SK-N-SH (cell line): ENCODE measurements around the gene LILRB5.

ENCODE experiments used
- NRF1 ChIP-seq: IDR thresholded peaks from 2 replicates; pipeline ENCODE4 v1.6.1; 2012; ENCODE audit warnings: low read depth, mild to moderate bottlenecking, low read length
- RAD21 ChIP-seq: IDR thresholded peaks from 2 replicates; pipeline ENCODE4 v1.6.1; 2012; ENCODE audit warnings: mild to moderate bottlenecking, low read length
- RCOR1 ChIP-seq: fragments of 150-350 bp; IDR thresholded peaks from 2 replicates; pipeline ENCODE4 v1.6.1; 2017; ENCODE audit warnings: antibody characterized with exemption, low read length
- RFX5 ChIP-seq: IDR thresholded peaks from 2 replicates; pipeline ENCODE4 v1.6.1; 2012; ENCODE audit warnings: mild to moderate bottlenecking, improper control_type of control experiment, low read length
- TF ChIP-seq, protein P1 (sequence below): fragments of 200-600 bp; sonication (generic); IDR thresholded peaks from 2 replicates; pipeline ENCODE4 v1.6.1; 2017; ENCODE audit warnings: antibody characterized with exemption, mild to moderate bottlenecking, moderate library complexity
- TF ChIP-seq, protein P2 (sequence below): IDR thresholded peaks from 2 replicates; pipeline ENCODE4 v1.6.1; 2012; ENCODE audit warnings: mild to moderate bottlenecking, low read depth, low read length, moderate library complexity
- TF ChIP-seq, protein P3 (sequence below): IDR thresholded peaks from 2 replicates; pipeline ENCODE4 v1.4.0; 2012; ENCODE audit warnings: low read depth, borderline replicate concordance

DNA sequence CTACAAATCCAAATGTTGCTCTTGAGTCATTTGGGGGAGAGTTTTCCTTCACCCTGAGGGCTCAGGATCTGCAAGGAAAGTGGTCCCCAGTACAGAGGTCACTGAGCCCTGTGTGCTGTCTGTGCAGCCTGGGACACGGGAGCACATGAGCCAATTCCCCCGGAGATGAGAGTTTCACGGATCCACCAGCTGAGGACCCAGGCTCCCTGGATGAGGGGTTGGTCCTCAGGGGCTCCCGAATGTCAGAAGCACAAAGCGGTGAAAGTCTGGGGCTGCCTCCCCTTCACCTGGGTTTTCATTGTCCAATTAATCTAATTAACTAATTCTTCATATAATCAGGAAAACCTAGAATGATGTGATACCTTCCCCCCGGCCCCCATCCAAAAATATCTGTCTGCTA, 37.5 kb upstream of the LILRB5 start:
- TF ChIP-seq RFX5 (no peak), NRF1 (no peak), RAD21 (no peak), RCOR1 (no peak)
- TF ChIP-seq, protein P1, sequence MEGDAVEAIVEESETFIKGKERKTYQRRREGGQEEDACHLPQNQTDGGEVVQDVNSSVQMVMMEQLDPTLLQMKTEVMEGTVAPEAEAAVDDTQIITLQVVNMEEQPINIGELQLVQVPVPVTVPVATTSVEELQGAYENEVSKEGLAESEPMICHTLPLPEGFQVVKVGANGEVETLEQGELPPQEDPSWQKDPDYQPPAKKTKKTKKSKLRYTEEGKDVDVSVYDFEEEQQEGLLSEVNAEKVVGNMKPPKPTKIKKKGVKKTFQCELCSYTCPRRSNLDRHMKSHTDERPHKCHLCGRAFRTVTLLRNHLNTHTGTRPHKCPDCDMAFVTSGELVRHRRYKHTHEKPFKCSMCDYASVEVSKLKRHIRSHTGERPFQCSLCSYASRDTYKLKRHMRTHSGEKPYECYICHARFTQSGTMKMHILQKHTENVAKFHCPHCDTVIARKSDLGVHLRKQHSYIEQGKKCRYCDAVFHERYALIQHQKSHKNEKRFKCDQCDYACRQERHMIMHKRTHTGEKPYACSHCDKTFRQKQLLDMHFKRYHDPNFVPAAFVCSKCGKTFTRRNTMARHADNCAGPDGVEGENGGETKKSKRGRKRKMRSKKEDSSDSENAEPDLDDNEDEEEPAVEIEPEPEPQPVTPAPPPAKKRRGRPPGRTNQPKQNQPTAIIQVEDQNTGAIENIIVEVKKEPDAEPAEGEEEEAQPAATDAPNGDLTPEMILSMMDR = no peak
- TF ChIP-seq, protein P2, sequence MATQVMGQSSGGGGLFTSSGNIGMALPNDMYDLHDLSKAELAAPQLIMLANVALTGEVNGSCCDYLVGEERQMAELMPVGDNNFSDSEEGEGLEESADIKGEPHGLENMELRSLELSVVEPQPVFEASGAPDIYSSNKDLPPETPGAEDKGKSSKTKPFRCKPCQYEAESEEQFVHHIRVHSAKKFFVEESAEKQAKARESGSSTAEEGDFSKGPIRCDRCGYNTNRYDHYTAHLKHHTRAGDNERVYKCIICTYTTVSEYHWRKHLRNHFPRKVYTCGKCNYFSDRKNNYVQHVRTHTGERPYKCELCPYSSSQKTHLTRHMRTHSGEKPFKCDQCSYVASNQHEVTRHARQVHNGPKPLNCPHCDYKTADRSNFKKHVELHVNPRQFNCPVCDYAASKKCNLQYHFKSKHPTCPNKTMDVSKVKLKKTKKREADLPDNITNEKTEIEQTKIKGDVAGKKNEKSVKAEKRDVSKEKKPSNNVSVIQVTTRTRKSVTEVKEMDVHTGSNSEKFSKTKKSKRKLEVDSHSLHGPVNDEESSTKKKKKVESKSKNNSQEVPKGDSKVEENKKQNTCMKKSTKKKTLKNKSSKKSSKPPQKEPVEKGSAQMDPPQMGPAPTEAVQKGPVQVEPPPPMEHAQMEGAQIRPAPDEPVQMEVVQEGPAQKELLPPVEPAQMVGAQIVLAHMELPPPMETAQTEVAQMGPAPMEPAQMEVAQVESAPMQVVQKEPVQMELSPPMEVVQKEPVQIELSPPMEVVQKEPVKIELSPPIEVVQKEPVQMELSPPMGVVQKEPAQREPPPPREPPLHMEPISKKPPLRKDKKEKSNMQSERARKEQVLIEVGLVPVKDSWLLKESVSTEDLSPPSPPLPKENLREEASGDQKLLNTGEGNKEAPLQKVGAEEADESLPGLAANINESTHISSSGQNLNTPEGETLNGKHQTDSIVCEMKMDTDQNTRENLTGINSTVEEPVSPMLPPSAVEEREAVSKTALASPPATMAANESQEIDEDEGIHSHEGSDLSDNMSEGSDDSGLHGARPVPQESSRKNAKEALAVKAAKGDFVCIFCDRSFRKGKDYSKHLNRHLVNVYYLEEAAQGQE = no peak
- TF ChIP-seq, protein P3, sequence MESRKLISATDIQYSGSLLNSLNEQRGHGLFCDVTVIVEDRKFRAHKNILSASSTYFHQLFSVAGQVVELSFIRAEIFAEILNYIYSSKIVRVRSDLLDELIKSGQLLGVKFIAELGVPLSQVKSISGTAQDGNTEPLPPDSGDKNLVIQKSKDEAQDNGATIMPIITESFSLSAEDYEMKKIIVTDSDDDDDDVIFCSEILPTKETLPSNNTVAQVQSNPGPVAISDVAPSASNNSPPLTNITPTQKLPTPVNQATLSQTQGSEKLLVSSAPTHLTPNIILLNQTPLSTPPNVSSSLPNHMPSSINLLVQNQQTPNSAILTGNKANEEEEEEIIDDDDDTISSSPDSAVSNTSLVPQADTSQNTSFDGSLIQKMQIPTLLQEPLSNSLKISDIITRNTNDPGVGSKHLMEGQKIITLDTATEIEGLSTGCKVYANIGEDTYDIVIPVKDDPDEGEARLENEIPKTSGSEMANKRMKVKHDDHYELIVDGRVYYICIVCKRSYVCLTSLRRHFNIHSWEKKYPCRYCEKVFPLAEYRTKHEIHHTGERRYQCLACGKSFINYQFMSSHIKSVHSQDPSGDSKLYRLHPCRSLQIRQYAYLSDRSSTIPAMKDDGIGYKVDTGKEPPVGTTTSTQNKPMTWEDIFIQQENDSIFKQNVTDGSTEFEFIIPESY = no peak
